ENCODE measurements around the gene MRPS26. TPM values are rescaled to one million over a fixed set of nuclear protein-coding genes. Genes with fewer than 3 reads are reported as not detected.
A peak's percentile ranks its signal among the peaks of the same experiment; 100 is the strongest.

MRPS26 gene
- total RNA-seq, 2 donors from 2014 or later = 75.1 to 87.7 TPM

DNA sequence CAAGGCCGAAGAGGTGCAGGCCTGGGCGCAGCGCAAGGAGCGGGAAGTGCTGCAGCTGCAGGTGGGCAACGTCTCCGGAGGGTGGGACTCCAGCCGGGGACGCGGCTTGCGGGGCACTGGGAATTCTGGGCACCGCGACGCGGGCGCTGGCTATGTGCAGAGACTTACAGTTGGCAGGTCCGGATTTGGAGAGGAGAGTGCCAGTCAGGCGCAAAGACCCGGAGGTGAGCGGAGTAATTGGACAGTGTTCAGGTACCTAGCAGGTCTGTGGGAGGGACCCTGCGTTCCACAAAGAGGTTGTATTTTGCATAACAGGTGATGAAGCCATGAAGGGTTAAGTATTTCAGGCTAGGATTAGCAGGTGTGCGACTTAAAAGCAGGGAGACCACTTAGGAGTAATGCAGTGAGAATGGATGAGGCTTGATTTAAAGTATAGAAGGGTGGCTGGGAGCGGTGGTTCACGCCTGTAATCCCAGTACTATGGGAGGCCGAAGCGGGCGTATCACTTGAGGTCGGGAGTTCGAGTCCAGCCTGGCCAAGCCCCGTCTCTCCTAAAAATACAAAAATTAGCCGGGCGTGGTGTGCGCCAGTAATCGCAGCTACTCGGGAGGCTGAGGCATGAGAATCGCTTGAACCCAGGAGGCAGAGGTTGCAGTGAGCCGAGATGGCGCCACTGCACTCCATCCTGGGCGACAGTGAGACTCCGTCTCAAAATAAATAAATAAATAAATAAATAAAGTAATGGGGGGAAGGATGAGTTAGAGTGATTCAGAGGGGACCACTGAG, 1.0 kb downstream of the MRPS26 start:
- peaks cover 36% of the 10 kb centered on the region for H3K36me3 Mint-ChIP-seq (ENCODE audit: low read depth)
- H3K27me3 Mint-ChIP-seq (ENCODE audit: insufficient read depth) = no peaks in the 10 kb centered on the region
- Histone ChIP-seq H3K9me3 (ENCODE audit: control insufficient read depth, low read length) (no peaks in the 10 kb centered on the region), H3K36me3 (ENCODE audit: control insufficient read depth, insufficient read depth, low read length) (peaks cover 25% of the 10 kb centered on the region), H3K27ac (ENCODE audit: low read depth, low read length) (no peak overlapping the region), H3K27me3 (ENCODE audit: control insufficient read depth, insufficient read depth, low read length, poor library complexity, severe bottlenecking) (no peaks in the 10 kb centered on the region), H3K4me1 (ENCODE audit: control insufficient read depth, insufficient read depth, low read length) (peaks cover 3% of the 10 kb centered on the region), H3K9ac (ENCODE audit: extremely low read depth, low read length, poor library complexity, severe bottlenecking) (peak overlapping the region; percentile 66), H3K4me3 (ENCODE audit: low read length) (peak overlapping the region; percentile 95)
- H3K4me3 Mint-ChIP-seq = peak overlapping the region; percentile 90
- 43 to 54% methylated on average over 26 to 39 of the region's 39 CpGs for WGBS, 2 experiments (ENCODE audit: insufficient coverage in 1 of 2, insufficient read length in 1 of 2)
- peaks cover 18% of the 10 kb centered on the region for H3K4me1 Mint-ChIP-seq
- DNase-seq = peak; percentile 81
- TF ChIP-seq CTCF (conservative IDR thresholded peaks at IDR 0.05) = no peak
- H3K9me3 Mint-ChIP-seq = no peaks in the 10 kb centered on the region
- peak overlapping the region; percentile 21 for H3K27ac Mint-ChIP-seq

- Mint-ChIP-seq H3K4me1 (peaks cover 11% of the 10 kb centered on the region), H3K27ac (no peak overlapping the region), H3K36me3 (ENCODE audit: low read depth) (peaks cover 36% of the 10 kb centered on the region), H3K9me3 (no peaks in the 10 kb centered on the region), H3K4me3 (peak overlapping the region; percentile 90), H3K27me3 (ENCODE audit: insufficient read depth) (no peaks in the 10 kb centered on the region)
- no peak for TF ChIP-seq CTCF (conservative IDR thresholded peaks at IDR 0.05)
- Histone ChIP-seq H3K27ac (ENCODE audit: low read depth, low read length) (no peak overlapping the region), H3K27me3 (ENCODE audit: control insufficient read depth, insufficient read depth, low read length, poor library complexity, severe bottlenecking) (no peaks in the 10 kb centered on the region), H3K9me3 (ENCODE audit: control insufficient read depth, low read length) (no peaks in the 10 kb centered on the region), H3K9ac (ENCODE audit: extremely low read depth, low read length, poor library complexity, severe bottlenecking) (no peak overlapping the region), H3K4me1 (ENCODE audit: control insufficient read depth, insufficient read depth, low read length) (peaks cover 3% of the 10 kb centered on the region), H3K36me3 (ENCODE audit: control insufficient read depth, insufficient read depth, low read length) (peaks cover 25% of the 10 kb centered on the region), H3K4me3 (ENCODE audit: low read length) (peak overlapping the region; percentile 95)
- 96 to 98% methylated on average over 11 to 14 of the region's 14 CpGs for WGBS, 2 experiments (ENCODE audit: insufficient coverage in 1 of 2, insufficient read length in 1 of 2)
- no peak for DNase-seq
Measured at GRCh38 chr20:3047486-3048419, 1.9 kb downstream of the MRPS26 start.

DNA sequence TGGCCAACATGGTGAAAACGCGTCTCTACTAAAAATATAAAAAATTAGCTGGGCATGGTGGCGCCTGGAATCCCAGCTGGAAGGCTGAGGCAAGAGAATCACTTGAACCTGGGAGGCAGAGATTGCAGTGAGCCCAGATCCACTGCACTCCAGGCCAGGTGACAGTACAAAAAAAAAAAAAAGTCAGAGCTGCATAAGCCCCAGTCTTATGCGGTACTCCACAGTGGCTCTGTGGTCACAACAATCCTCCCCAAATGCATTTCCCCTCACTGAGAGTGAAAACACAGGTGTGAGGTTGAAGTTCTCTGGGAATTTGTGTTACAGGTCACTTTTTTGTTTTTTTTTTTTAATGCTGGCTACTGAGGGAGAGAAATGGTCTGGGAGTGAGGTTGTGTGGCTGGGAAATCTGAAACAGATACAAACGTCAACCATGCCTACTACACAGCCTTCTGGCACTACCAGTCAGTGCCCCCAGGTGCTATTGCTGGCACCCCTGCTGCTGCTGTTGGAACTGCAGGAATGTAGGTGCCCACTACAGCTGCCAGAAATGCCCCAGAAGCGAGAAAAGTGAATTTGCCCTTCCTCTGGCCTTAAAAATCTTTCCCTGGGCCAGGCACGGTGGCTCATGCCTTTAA, 5.7 kb downstream of the MRPS26 start:
- WGBS, 2 experiments (ENCODE audit: insufficient coverage in 1 of 2, insufficient read length in 1 of 2) = 77 to 87% methylated on average over 6 to 7 of the region's 7 CpGs
- H3K27me3 ChIP-seq (ENCODE audit: control insufficient read depth, insufficient read depth, low read length, poor library complexity, severe bottlenecking) = no peaks in the 10 kb centered on the region
- H3K27ac ChIP-seq (ENCODE audit: low read depth, low read length) = no peak overlapping the region
- no peak for DNase-seq
- H3K9ac ChIP-seq (ENCODE audit: extremely low read depth, low read length, poor library complexity, severe bottlenecking) = no peak overlapping the region
- Mint-ChIP-seq H3K27ac (no peak overlapping the region), H3K4me1 (peaks cover 5% of the 10 kb centered on the region), H3K9me3 (no peaks in the 10 kb centered on the region), H3K4me3 (no peak overlapping the region), H3K36me3 (ENCODE audit: low read depth) (peaks cover 35% of the 10 kb centered on the region), H3K27me3 (ENCODE audit: insufficient read depth) (no peaks in the 10 kb centered on the region)
- no peaks in the 10 kb centered on the region for H3K9me3 ChIP-seq (ENCODE audit: control insufficient read depth, low read length)
- H3K4me1 ChIP-seq (ENCODE audit: control insufficient read depth, insufficient read depth, low read length) = no peaks in the 10 kb centered on the region
- no peak for TF ChIP-seq CTCF (conservative IDR thresholded peaks at IDR 0.05)
- H3K36me3 ChIP-seq (ENCODE audit: control insufficient read depth, insufficient read depth, low read length) = peaks cover 25% of the 10 kb centered on the region
- no peak overlapping the region for H3K4me3 ChIP-seq (ENCODE audit: low read length)

All from endodermal cell (in vitro differentiated cells).